ENCODE results near the gene PGA4. TPM values are rescaled to one million over a fixed set of nuclear protein-coding genes. Genes with fewer than 3 reads are reported as not detected.

PGA4 gene
- total RNA-seq, 2 donors from 2014 or later, result not detected

GRCh38 chr11:61266602-61267001, 44.5 kb downstream of the PGA4 start:
- H3K27me3 Mint-ChIP-seq, result peaks cover 13% of the 10 kb centered on the region
- ATAC-seq (no peak), DNase-seq (no peak)
- no peaks in the 10 kb centered on the region for H3K36me3 Mint-ChIP-seq (ENCODE audit: low read depth)
- H3K4me3 Mint-ChIP-seq, result no peak overlapping the region
- H3K4me1 Mint-ChIP-seq, result peaks cover 3% of the 10 kb centered on the region
- H3K27ac Mint-ChIP-seq, result no peak overlapping the region
- no peaks in the 10 kb centered on the region for H3K9me3 ChIP-seq (ENCODE audit: control insufficient read depth, low read length, poor library complexity, severe bottlenecking)

- H3K9me3 ChIP-seq (ENCODE audit: control insufficient read depth, low read length, poor library complexity, severe bottlenecking), result no peaks in the 10 kb centered on the region
- no peak for ATAC-seq
- no peak overlapping the region for H3K4me3 Mint-ChIP-seq
- no peak for DNase-seq
- no peak overlapping the region for H3K27ac Mint-ChIP-seq
- peaks cover 3% of the 10 kb centered on the region for H3K4me1 Mint-ChIP-seq
- H3K27me3 Mint-ChIP-seq, result peaks cover 13% of the 10 kb centered on the region
- H3K36me3 Mint-ChIP-seq (ENCODE audit: low read depth), result no peaks in the 10 kb centered on the region
Measured at GRCh38 chr11:61267437-61267841, 45.3 kb downstream of the PGA4 start.

GRCh38 chr11:61268588-61269250, 46.6 kb downstream of the PGA4 start:
- ATAC-seq (no peak), DNase-seq (no peak)
- H3K4me1 Mint-ChIP-seq, result peaks cover 3% of the 10 kb centered on the region
- H3K36me3 Mint-ChIP-seq (ENCODE audit: low read depth), result no peaks in the 10 kb centered on the region
- no peak overlapping the region for H3K4me3 Mint-ChIP-seq
- H3K9me3 ChIP-seq (ENCODE audit: control insufficient read depth, low read length, poor library complexity, severe bottlenecking), result no peaks in the 10 kb centered on the region
- no peak overlapping the region for H3K27ac Mint-ChIP-seq
- H3K27me3 Mint-ChIP-seq, result peaks cover 9% of the 10 kb centered on the region

GRCh38 chr11:61270354-61271076, 48.4 kb downstream of the PGA4 start:
- no peak overlapping the region for H3K27ac Mint-ChIP-seq
- ATAC-seq (no peak), DNase-seq (no peak)
- no peak overlapping the region for H3K4me3 Mint-ChIP-seq
- H3K9me3 ChIP-seq (ENCODE audit: control insufficient read depth, low read length, poor library complexity, severe bottlenecking), result no peaks in the 10 kb centered on the region
- H3K36me3 Mint-ChIP-seq (ENCODE audit: low read depth), result no peaks in the 10 kb centered on the region
- peaks cover 3% of the 10 kb centered on the region for H3K4me1 Mint-ChIP-seq
- peaks cover 17% of the 10 kb centered on the region for H3K27me3 Mint-ChIP-seq

- Mint-ChIP-seq H3K4me3 (no peak overlapping the region), H3K36me3 (ENCODE audit: low read depth) (no peaks in the 10 kb centered on the region), H3K27me3 (peaks cover 17% of the 10 kb centered on the region), H3K27ac (no peak overlapping the region), H3K4me1 (peaks cover 3% of the 10 kb centered on the region)
- H3K9me3 ChIP-seq (ENCODE audit: control insufficient read depth, low read length, poor library complexity, severe bottlenecking), result no peaks in the 10 kb centered on the region
- no peak for DNase-seq
- no peak for ATAC-seq
Measured at GRCh38 chr11:61272731-61273130, 50.6 kb downstream of the PGA4 start.

GRCh38 chr11:61273178-61274078, 51.3 kb downstream of the PGA4 start:
- ATAC-seq, result no peak
- Mint-ChIP-seq H3K4me1 (peaks cover 3% of the 10 kb centered on the region), H3K27ac (no peak overlapping the region), H3K4me3 (no peak overlapping the region), H3K36me3 (ENCODE audit: low read depth) (peaks cover 2% of the 10 kb centered on the region), H3K27me3 (peaks cover 22% of the 10 kb centered on the region)
- H3K9me3 ChIP-seq (ENCODE audit: control insufficient read depth, low read length, poor library complexity, severe bottlenecking), result no peaks in the 10 kb centered on the region
- DNase-seq, result no peak

- ATAC-seq (no peak), DNase-seq (no peak)
- Mint-ChIP-seq H3K36me3 (ENCODE audit: low read depth) (peaks cover 2% of the 10 kb centered on the region), H3K27ac (peak overlapping the region; percentile 60), H3K27me3 (peaks cover 20% of the 10 kb centered on the region), H3K4me1 (peaks cover 3% of the 10 kb centered on the region), H3K4me3 (no peak overlapping the region)
- no peaks in the 10 kb centered on the region for H3K9me3 ChIP-seq (ENCODE audit: control insufficient read depth, low read length, poor library complexity, severe bottlenecking)
Measured at GRCh38 chr11:61274084-61274483, 51.9 kb downstream of the PGA4 start.

- no peaks in the 10 kb centered on the region for H3K9me3 ChIP-seq (ENCODE audit: control insufficient read depth, low read length, poor library complexity, severe bottlenecking)
- peaks cover under 1% of the 10 kb centered on the region for H3K4me1 Mint-ChIP-seq
- DNase-seq (no peak), ATAC-seq (no peak)
- no peak overlapping the region for H3K4me3 Mint-ChIP-seq
- peaks cover 20% of the 10 kb centered on the region for H3K27me3 Mint-ChIP-seq
- H3K36me3 Mint-ChIP-seq (ENCODE audit: low read depth), result peaks cover 2% of the 10 kb centered on the region
- H3K27ac Mint-ChIP-seq, result no peak overlapping the region
Measured at GRCh38 chr11:61275191-61275590, 53.0 kb downstream of the PGA4 start.

- H3K27me3 Mint-ChIP-seq, result peaks cover 20% of the 10 kb centered on the region
- ATAC-seq, result no peak
- no peak overlapping the region for H3K4me3 Mint-ChIP-seq
- H3K4me1 Mint-ChIP-seq, result no peaks in the 10 kb centered on the region
- DNase-seq, result no peak
- no peak overlapping the region for H3K27ac Mint-ChIP-seq
- H3K9me3 ChIP-seq (ENCODE audit: control insufficient read depth, low read length, poor library complexity, severe bottlenecking), result no peaks in the 10 kb centered on the region
- peaks cover 2% of the 10 kb centered on the region for H3K36me3 Mint-ChIP-seq (ENCODE audit: low read depth)
Measured at GRCh38 chr11:61277186-61278000, 55.2 kb downstream of the PGA4 start.

GRCh38 chr11:61278001-61278470, 55.9 kb downstream of the PGA4 start:
- peaks cover 20% of the 10 kb centered on the region for H3K27me3 Mint-ChIP-seq
- H3K36me3 Mint-ChIP-seq (ENCODE audit: low read depth), result peaks cover 2% of the 10 kb centered on the region
- H3K4me1 Mint-ChIP-seq, result no peaks in the 10 kb centered on the region
- no peak for DNase-seq
- H3K4me3 Mint-ChIP-seq, result no peak overlapping the region
- no peaks in the 10 kb centered on the region for H3K9me3 ChIP-seq (ENCODE audit: control insufficient read depth, low read length, poor library complexity, severe bottlenecking)
- no peak overlapping the region for H3K27ac Mint-ChIP-seq
- ATAC-seq, result no peak

GRCh38 chr11:61279934-61280659, 58.0 kb downstream of the PGA4 start:
- Mint-ChIP-seq H3K27ac (no peak overlapping the region), H3K27me3 (peaks cover 8% of the 10 kb centered on the region), H3K4me3 (no peak overlapping the region), H3K4me1 (no peaks in the 10 kb centered on the region), H3K36me3 (ENCODE audit: low read depth) (peaks cover 2% of the 10 kb centered on the region)
- ATAC-seq, result no peak
- no peak for DNase-seq
- no peaks in the 10 kb centered on the region for H3K9me3 ChIP-seq (ENCODE audit: control insufficient read depth, low read length, poor library complexity, severe bottlenecking)

GRCh38 chr11:61280883-61281580, 58.9 kb downstream of the PGA4 start:
- H3K27ac Mint-ChIP-seq, result no peak overlapping the region
- no peak for DNase-seq
- peaks cover 2% of the 10 kb centered on the region for H3K36me3 Mint-ChIP-seq (ENCODE audit: low read depth)

More at GRCh38 chr11:61280883-61281580, 58.9 kb downstream of the PGA4 start:
- H3K9me3 ChIP-seq (ENCODE audit: control insufficient read depth, low read length, poor library complexity, severe bottlenecking), result no peaks in the 10 kb centered on the region
- no peaks in the 10 kb centered on the region for H3K4me1 Mint-ChIP-seq
- no peak for ATAC-seq
- peaks cover 11% of the 10 kb centered on the region for H3K27me3 Mint-ChIP-seq
- no peak overlapping the region for H3K4me3 Mint-ChIP-seq
